GM12878 (cell line): ENCODE results near the gene OTOGL. TPM values are rescaled to one million over a fixed set of nuclear protein-coding genes. Genes with fewer than 3 reads are reported as not detected.

Experiments
- ATAC-seq: fragments of 200-7000 bp; cut with Tn5 transposase; 3 replicates; pipeline ENCODE4 v1.9.1; 2020; ENCODE audit warnings: mild to moderate bottlenecking, moderate library complexity
- BruUV-seq: library from RNA; stranded (reverse); fragments of 400-500 nt; replicated peaks from 2 replicates; lab custom pipeline; 2021; lab: Mats Ljungman, UMichigan
- CTCF ChIA-PET: fragments of 300-600 bp; sonication (Branson Sonifier 250); formaldehyde crosslinking; extraction: SDS; loops from one replicate; lab custom pipeline; 2021; ENCODE audit warnings: inconsistent platforms; lab: Yijun Ruan, JAX
- POLR2A ChIA-PET: fragments of 350-600 bp; formaldehyde crosslinking; extraction: SDS; loops from one replicate; lab custom pipeline; 2021; ENCODE audit warnings: inconsistent platforms; lab: Charles Lee
- RAD21 ChIA-PET: fragments of 300-600 bp; sonication (Branson Sonifier 250); formaldehyde crosslinking; loops from one replicate; lab custom pipeline; 2023; ENCODE audit warnings: antibody characterized with exemption; ENCODE audit not compliant: unreplicated experiment; lab: Charles Lee
- SMC1A ChIA-PET: fragments of 300-600 bp; sonication (Branson Sonifier 250); formaldehyde crosslinking; loops from one replicate; lab custom pipeline; 2023; ENCODE audit not compliant: unreplicated experiment, uncharacterized antibody; lab: Charles Lee
- DNase-seq: peaks from one replicate; pipeline ENCODE4 v3.0.0-alpha.2; 2011; ENCODE audit warnings: low read depth, low spot score
- FAIRE-seq: peaks from 3 replicates; lab custom pipeline; 2011; peaks lifted over from hg19 to GRCh38; lab: Jason Lieb, UNC
- H2AFZ ChIP-seq: 2 replicates; pipeline ENCODE4 v1.6.0; 2011; ENCODE audit warnings: low read depth, low read length, control low read depth; ENCODE audit not compliant: control insufficient read depth
- H3K27ac ChIP-seq: 2 replicates; pipeline ENCODE4 v1.5.1; 2011; ENCODE audit warnings: control low read depth; ENCODE audit not compliant: control insufficient read depth, insufficient read depth
- H3K27me3 ChIP-seq, 2 experiments: replicated peaks in 1 of 2; 2 replicates each; pipeline versions ENCODE4 v1.6.0 to v1.6.1; 2011; ENCODE audit warnings: low read length in 1 of 2; ENCODE audit not compliant: control insufficient read depth in 2 of 2, insufficient read depth in 2 of 2
- H3K36me3 ChIP-seq, 2 experiments: 2 replicates each; pipeline ENCODE4 v1.5.1; 2011; ENCODE audit warnings: low read length in 1 of 2; ENCODE audit not compliant: control insufficient read depth in 2 of 2, insufficient read depth in 2 of 2
- H3K4me1 ChIP-seq: 2 replicates; pipeline ENCODE4 v1.6.1; 2011; ENCODE audit warnings: mild to moderate bottlenecking, low read length, moderate library complexity, mixed read lengths; ENCODE audit not compliant: control insufficient read depth, insufficient read depth
- H3K4me2 ChIP-seq: 2 replicates; pipeline ENCODE4 v1.6.0; 2011; ENCODE audit warnings: control low read depth; ENCODE audit not compliant: control insufficient read depth, insufficient read depth
- H3K4me3 ChIP-seq: fragments of 200-600 bp; sonication (generic); 2 replicates; pipeline ENCODE4 v1.5.1; 2016
- H3K79me2 ChIP-seq: 2 replicates; pipeline ENCODE4 v1.6.0; 2011; ENCODE audit warnings: low read length; ENCODE audit not compliant: control insufficient read depth, insufficient read depth
- H3K9ac ChIP-seq: 2 replicates; pipeline ENCODE4 v1.8.0; 2011; ENCODE audit warnings: low read length, control low read depth, mixed read lengths; ENCODE audit not compliant: control insufficient read depth, insufficient read depth
- H3K9me3 ChIP-seq: replicated peaks from 3 replicates; pipeline ENCODE4 v1.5.1; 2011; ENCODE audit warnings: mild to moderate bottlenecking, low read length; ENCODE audit not compliant: control insufficient read depth, insufficient read depth
- H4K20me1 ChIP-seq: 2 replicates; pipeline ENCODE4 v1.6.0; 2011; ENCODE audit not compliant: control insufficient read depth, insufficient read depth
- CBX3 ChIP-seq: fragments of 200-600 bp; sonication (generic); IDR thresholded peaks from 2 replicates; pipeline ENCODE4 v1.6.1; 2016; ENCODE audit warnings: low read depth, borderline replicate concordance
- CHD4 ChIP-seq: fragments of 200-600 bp; sonication (generic); IDR thresholded peaks from 2 replicates; pipeline ENCODE4 v1.6.1; 2016; ENCODE audit warnings: mild to moderate bottlenecking
- EED ChIP-seq: sonication (generic); IDR thresholded peaks from 2 replicates; pipeline ENCODE4 v1.6.1; 2016; ENCODE audit warnings: antibody characterized with exemption, low read depth
- MTA2 ChIP-seq: fragments of 450-650 bp; IDR thresholded peaks from 2 replicates; pipeline ENCODE4 v1.6.1; 2016; ENCODE audit warnings: low read depth, mild to moderate bottlenecking, moderate library complexity
- NFYB ChIP-seq: IDR thresholded peaks from 2 replicates; pipeline ENCODE4 v1.6.1; 2011; ENCODE audit warnings: low read depth, mild to moderate bottlenecking, low read length, improper control_type of control experiment, moderate library complexity; ENCODE audit not compliant: insufficient read depth
- PAX5 ChIP-seq: IDR thresholded peaks from 2 replicates; pipeline ENCODE4 v1.6.1; 2011; ENCODE audit warnings: low read depth, low read length, borderline replicate concordance
- PAX8 ChIP-seq: fragments of 450-650 bp; IDR thresholded peaks from 2 replicates; pipeline ENCODE4 v1.6.1; 2017; ENCODE audit warnings: mild to moderate bottlenecking, moderate library complexity
- POLR2A ChIP-seq: IDR thresholded peaks from 2 replicates; pipeline ENCODE4 v1.6.1; 2011; ENCODE audit warnings: low read depth, mild to moderate bottlenecking, low read length
- POLR2AphosphoS5 ChIP-seq: IDR thresholded peaks from 2 replicates; pipeline ENCODE4 v1.6.1; 2011; ENCODE audit warnings: mild to moderate bottlenecking, low read length, inconsistent platforms
- SREBF2 ChIP-seq: IDR thresholded peaks from 2 replicates; pipeline ENCODE4 v1.6.1; 2012; ENCODE audit warnings: mild to moderate bottlenecking, low read length
- SRF ChIP-seq, 2 experiments: IDR thresholded peaks; 2 replicates each; pipeline ENCODE4 v1.6.1; 2011; ENCODE audit warnings: low read depth in 2 of 2, low read length in 2 of 2, mild to moderate bottlenecking in 1 of 2, moderate library complexity in 1 of 2
- TAF1 ChIP-seq: IDR thresholded peaks from 2 replicates; pipeline ENCODE4 v1.6.1; 2011; ENCODE audit warnings: mild to moderate bottlenecking, low read depth, low read length, borderline replicate concordance
- TCF7 ChIP-seq: IDR thresholded peaks from 2 replicates; pipeline ENCODE4 v1.6.1; 2014; ENCODE audit warnings: antibody characterized with exemption, borderline replicate concordance
- ZNF384 ChIP-seq: IDR thresholded peaks from 2 replicates; pipeline ENCODE4 v1.6.1; 2012; ENCODE audit warnings: low read depth, mild to moderate bottlenecking, low read length, improper control_type of control experiment, borderline replicate concordance
- ZZZ3 ChIP-seq: IDR thresholded peaks from 2 replicates; pipeline ENCODE4 v1.6.1; 2011; ENCODE audit warnings: low read depth; ENCODE audit not compliant: control insufficient read depth, insufficient read length
- WGBS: methylation state at CpG from one replicate; pipeline ENCODE4 v1.1.6; 2016; ENCODE audit warnings: low lambda C conversion rate; ENCODE audit not compliant: insufficient replicate concordance, insufficient coverage; ENCODE audit errors: missing lambda C conversion rate; 5-methylcytosine and 5-hydroxymethylcytosine counted together
- in situ Hi-C: fragments of 300-500 bp; cut with MboI; formaldehyde crosslinking; loops from 9 replicates; pipeline ENCODE4 v1.14.3; 2018; ENCODE audit warnings: mixed read lengths
- intact Hi-C: fragments of 100-400 bp; cut with micrococcal nuclease; formaldehyde crosslinking; loops from one replicate; pipeline ENCODE4 v1.14.2; 2022; ENCODE audit not compliant: unreplicated experiment
- polyA plus RNA-seq, 11 experiments: library from polyadenylated mRNA; depleted of rRNA in 4 of 11; unstranded in 6 of 11; stranded (reverse) in 5 of 11; fragments of >200 nt; fragmentation: Nextera tagmentation in 4 of 11; fragmentation: Illumina TruSeq in 1 of 11; extraction: Ambion mirVana in 4 of 11; extraction: Trizol in 1 of 11; gene quantifications; 1 replicate in 1 of 11; 2 replicates in 10 of 11; pipeline versions ENCODE4 v1.2.1 to v1.2.3, GENCODE V29; 2011 to 2016; ENCODE audit warnings: inconsistent platforms in 2 of 11, missing spikeins in 2 of 11, low read depth in 1 of 11
- total RNA-seq, 4 experiments: library from RNA; depleted of rRNA in 3 of 4; stranded (reverse); fragments of >200 nt in 3 of 4; fragmentation: Illumina TruSeq in 1 of 4; extraction: Trizol in 1 of 4; gene quantifications; 2 replicates each; pipeline versions ENCODE4 v1.2.1 to v1.2.3, GENCODE V29; 2013 to 2021
- TF ChIP-seq, protein P1 (sequence below): fragments of 450-650 bp; IDR thresholded peaks from 2 replicates; pipeline ENCODE4 v1.6.1; 2017; ENCODE audit warnings: antibody characterized with exemption, mild to moderate bottlenecking, moderate library complexity

The OTOGL gene
- total and polyA plus RNA-seq, 10 of the 15 experiments (the other 5 are each of a cell fraction or from before 2014, with no cell fraction given): 0.04 to 3.7 (median 0.27) TPM

DNA sequence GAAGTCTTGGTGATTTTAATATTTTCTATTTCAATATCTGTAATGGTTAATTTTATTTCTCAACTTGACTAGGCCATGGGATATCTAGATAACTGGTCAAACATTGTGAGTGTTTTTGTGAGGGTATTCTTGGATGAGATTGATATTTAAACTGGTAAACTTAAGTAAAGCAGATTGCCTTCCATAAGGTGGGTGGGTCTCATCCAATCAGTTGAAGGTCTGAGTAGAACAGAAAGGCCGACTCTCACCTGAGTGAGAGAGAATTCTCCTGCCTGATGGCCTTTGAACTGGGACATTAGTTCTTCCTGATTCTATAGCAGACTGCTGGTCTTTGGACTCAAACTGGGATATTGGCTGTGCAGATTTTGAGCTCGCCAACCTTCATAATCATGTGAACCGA is 36.3 kb downstream of the OTOGL start:
- no peak overlapping the region for H3K9ac ChIP-seq
- no peaks in the 10 kb centered on the region for H3K36me3 ChIP-seq
- intact Hi-C loops: no loop called here
- WGBS: 39% methylated on average over 3 of the region's 3 CpGs
- ChIA-PET RAD21 (no interaction called here), CTCF (interaction anchor here (0.6 kb wide), 1 partner anchor 710 kb away, joined by 3 read pairs; no protein-coding TSS in a partner anchor)
- in situ Hi-C loops: no loop called here
- no peak overlapping the region for H3K27ac ChIP-seq
- no peaks in the 10 kb centered on the region for H3K9me3 ChIP-seq
- DNase-seq (no peak), ATAC-seq (no peak)
- H3K4me2 ChIP-seq: no peak overlapping the region
- H3K27me3 ChIP-seq: no peaks in the 10 kb centered on the region; a peak in 1 of 4 replicates
- H3K4me1 ChIP-seq: no peaks in the 10 kb centered on the region
- TF ChIP-seq CHD4 (no peak), TCF7 (no peak), PAX5 (no peak), POLR2A (no peak), CBX3 (no peak), SREBF2 (no peak), TAF1 (no peak), POLR2AphosphoS5 (no peak), EED (no peak), ZNF384 (no peak), ZZZ3 (no peak), MTA2 (no peak), PAX8 (no peak), NFYB (no peak), SRF (IDR thresholded peaks at IDR 0.05; ENCODE audit: low read depth in 2 of 2, low read length in 2 of 2) (no peak)
- TF ChIP-seq, protein P1, sequence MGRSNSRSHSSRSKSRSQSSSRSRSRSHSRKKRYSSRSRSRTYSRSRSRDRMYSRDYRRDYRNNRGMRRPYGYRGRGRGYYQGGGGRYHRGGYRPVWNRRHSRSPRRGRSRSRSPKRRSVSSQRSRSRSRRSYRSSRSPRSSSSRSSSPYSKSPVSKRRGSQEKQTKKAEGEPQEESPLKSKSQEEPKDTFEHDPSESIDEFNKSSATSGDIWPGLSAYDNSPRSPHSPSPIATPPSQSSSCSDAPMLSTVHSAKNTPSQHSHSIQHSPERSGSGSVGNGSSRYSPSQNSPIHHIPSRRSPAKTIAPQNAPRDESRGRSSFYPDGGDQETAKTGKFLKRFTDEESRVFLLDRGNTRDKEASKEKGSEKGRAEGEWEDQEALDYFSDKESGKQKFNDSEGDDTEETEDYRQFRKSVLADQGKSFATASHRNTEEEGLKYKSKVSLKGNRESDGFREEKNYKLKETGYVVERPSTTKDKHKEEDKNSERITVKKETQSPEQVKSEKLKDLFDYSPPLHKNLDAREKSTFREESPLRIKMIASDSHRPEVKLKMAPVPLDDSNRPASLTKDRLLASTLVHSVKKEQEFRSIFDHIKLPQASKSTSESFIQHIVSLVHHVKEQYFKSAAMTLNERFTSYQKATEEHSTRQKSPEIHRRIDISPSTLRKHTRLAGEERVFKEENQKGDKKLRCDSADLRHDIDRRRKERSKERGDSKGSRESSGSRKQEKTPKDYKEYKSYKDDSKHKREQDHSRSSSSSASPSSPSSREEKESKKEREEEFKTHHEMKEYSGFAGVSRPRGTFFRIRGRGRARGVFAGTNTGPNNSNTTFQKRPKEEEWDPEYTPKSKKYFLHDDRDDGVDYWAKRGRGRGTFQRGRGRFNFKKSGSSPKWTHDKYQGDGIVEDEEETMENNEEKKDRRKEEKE: no peak
- TF ChIP-seq, all 136 proteins: peak for 0
- Histone ChIP-seq H3K79me2 (no peaks in the 10 kb centered on the region), H4K20me1 (no peaks in the 10 kb centered on the region), H3K4me3 (no peak overlapping the region), H2AFZ (no peak overlapping the region)
- no TSS peak for BruUV-seq
- ChIA-PET POLR2A (no interaction called here), SMC1A (no interaction called here)
- FAIRE-seq: no peak
